T1000 (cell line): ENCODE measurements around the gene RND2.

Experiments used
- DNase-seq: peaks from one replicate; lab custom pipeline; 2025; ENCODE audit warnings: mixed read lengths; lab: John Stamatoyannopoulos, UW

Gene RND2

GRCh38 chr17:43079641-43080302 is 54.7 kb downstream of the RND2 start:
- no peak for DNase-seq
